HG02943 (cell line): ENCODE measurements around the gene EPS8L3.
"Not testable (repeated sequence)": the region's sequence is repeated elsewhere in the genome, so short reads cannot be mapped to it uniquely, and the experiment has no call there.

Experiments used
- ATAC-seq: cut with Tn5 transposase; IDR thresholded peaks from one replicate; pipeline ENCODE4 v1.9.1; 2021; ENCODE audit warnings: mild to moderate bottlenecking, low read depth, moderate library complexity; ENCODE audit not compliant: unreplicated experiment

EPS8L3 gene

GRCh38 chr1:109714661-109715372 lies 48.9 kb downstream of the EPS8L3 start:
- ATAC-seq = no peak

- no peak for ATAC-seq
Observed at GRCh38 chr1:109713636-109714035, 50.1 kb downstream of the EPS8L3 start.

- no peak for ATAC-seq
Observed at GRCh38 chr1:109712321-109712864, 51.3 kb downstream of the EPS8L3 start.

GRCh38 chr1:109711593-109712320 lies 52.0 kb downstream of the EPS8L3 start, which contains the start of gene GSTM5:
Gene GSTM5, plus strand, starts transcription at chr1:109712251. Its CDS starts 62 bp downstream, at chr1:109712313.
- ATAC-seq = not testable (repeated sequence)

- ATAC-seq = not testable (repeated sequence)
Observed at GRCh38 chr1:109709822-109710221, 53.9 kb downstream of the EPS8L3 start.

GRCh38 chr1:109708949-109709348 lies 54.8 kb downstream of the EPS8L3 start:
- ATAC-seq = not testable (repeated sequence)

- no peak for ATAC-seq
Observed at GRCh38 chr1:109705411-109705810, 58.3 kb downstream of the EPS8L3 start.

- no peak for ATAC-seq
Observed at GRCh38 chr1:109704173-109704572, 59.5 kb downstream of the EPS8L3 start.

GRCh38 chr1:109702940-109703339 lies 60.8 kb downstream of the EPS8L3 start:
- not testable (repeated sequence) for ATAC-seq
